WTC11 (cell line): ENCODE results near the gene LAMC1. TPM values are rescaled to one million over a fixed set of nuclear protein-coding genes. Genes with fewer than 3 reads are reported as not detected.

Experiments
- ATAC-seq: fragments of 200-7000 bp; cut with Tn5 transposase; 2 replicates; pipeline ENCODE4 v1.10.0; 2021; ENCODE audit warnings: mild to moderate bottlenecking, moderate library complexity
- CTCF ChIA-PET: fragments of 300-600 bp; sonication (Branson Sonifier 250); formaldehyde crosslinking; loops from one replicate; lab custom pipeline; 2021; ENCODE audit warnings: antibody characterized with exemption; lab: Charles Lee
- POLR2A ChIA-PET: fragments of 350-600 bp; sonication (Branson Sonifier 250); formaldehyde crosslinking; loops from one replicate; lab custom pipeline; 2021; ENCODE audit warnings: antibody characterized with exemption; lab: Charles Lee
- DNase-seq: peaks from one replicate; pipeline ENCODE4 v3.0.0; 2021; ENCODE audit warnings: low spot score
- H3K27ac Mint-ChIP-seq: 2 replicates; pipeline ENCODE4 v1.8.0; 2021; ENCODE audit warnings: mixed read lengths
- H3K27me3 Mint-ChIP-seq: 2 replicates; pipeline ENCODE4 v1.8.0; 2021; ENCODE audit warnings: low read depth, mild to moderate bottlenecking, moderate library complexity, mixed read lengths
- H3K36me3 Mint-ChIP-seq: 2 replicates; pipeline ENCODE4 v1.8.0; 2021; ENCODE audit warnings: mixed read lengths
- H3K4me1 Mint-ChIP-seq: 2 replicates; pipeline ENCODE4 v1.8.0; 2022; ENCODE audit warnings: mixed read lengths
- H3K4me3 Mint-ChIP-seq: 2 replicates; pipeline ENCODE4 v1.8.0; 2021; ENCODE audit warnings: mild to moderate bottlenecking, moderate library complexity, mixed read lengths
- H3K9me3 Mint-ChIP-seq: 2 replicates; pipeline ENCODE4 v1.8.0; 2021; ENCODE audit warnings: mixed read lengths
- ATF3 ChIP-seq: sonication (generic); formaldehyde crosslinking; conservative IDR thresholded peaks from 2 replicates; pipeline ENCODE4 v1.8.1; 2022; ENCODE audit warnings: mild to moderate bottlenecking, missing genetic modification reagents
- ATF6 ChIP-seq: sonication (generic); formaldehyde crosslinking; IDR thresholded peaks from 2 replicates; pipeline ENCODE4 v1.8.1; 2023; ENCODE audit warnings: mild to moderate bottlenecking, missing genetic modification reagents
- CDX4 ChIP-seq: fragments of 250-450 bp; sonication (Bioruptor Pico); IDR thresholded peaks from 2 replicates; pipeline ENCODE4 v1.9.0; 2021; ENCODE audit warnings: moderate library complexity, mild to moderate bottlenecking, inconsistent platforms, borderline replicate concordance
- CREB1 ChIP-seq: sonication (generic); formaldehyde crosslinking; IDR thresholded peaks from 2 replicates; pipeline ENCODE4 v1.8.0; 2023; ENCODE audit warnings: mild to moderate bottlenecking, missing genetic modification reagents
- E2F4 ChIP-seq: sonication (generic); formaldehyde crosslinking; IDR thresholded peaks from 2 replicates; pipeline ENCODE4 v1.8.1; 2022; ENCODE audit warnings: low read depth, mild to moderate bottlenecking, moderate library complexity, missing genetic modification reagents, borderline replicate concordance
- ESRRA ChIP-seq: sonication (generic); formaldehyde crosslinking; IDR thresholded peaks from 2 replicates; pipeline ENCODE4 v1.8.1; 2022; ENCODE audit warnings: mild to moderate bottlenecking, missing genetic modification reagents, borderline replicate concordance
- ETV6 ChIP-seq: sonication (generic); formaldehyde crosslinking; IDR thresholded peaks from 2 replicates; pipeline ENCODE4 v1.8.1; 2022; ENCODE audit warnings: mild to moderate bottlenecking, missing genetic modification reagents
- HMGA2 ChIP-seq: fragments of 250-450 bp; sonication (Bioruptor Pico); IDR thresholded peaks from 2 replicates; pipeline ENCODE4 v1.4.0; 2021; ENCODE audit warnings: mild to moderate bottlenecking, moderate library complexity
- JUN ChIP-seq: sonication (generic); formaldehyde crosslinking; IDR thresholded peaks from 2 replicates; pipeline ENCODE4 v1.8.0; 2023; ENCODE audit warnings: mild to moderate bottlenecking, missing genetic modification reagents
- MXD4 ChIP-seq: fragments of 250-450 bp; sonication (Bioruptor Pico); IDR thresholded peaks from 2 replicates; pipeline ENCODE4 v1.8.0; 2021; ENCODE audit warnings: mild to moderate bottlenecking, moderate library complexity, borderline replicate concordance
- MYBL2 ChIP-seq: sonication (generic); formaldehyde crosslinking; IDR thresholded peaks from 2 replicates; pipeline ENCODE4 v1.8.1; 2023; ENCODE audit warnings: mild to moderate bottlenecking, moderate library complexity, missing genetic modification reagents
- NR1H2 ChIP-seq: sonication (generic); formaldehyde crosslinking; IDR thresholded peaks from 2 replicates; pipeline ENCODE4 v1.9.0; 2021; ENCODE audit warnings: mild to moderate bottlenecking, moderate library complexity, missing genetic modification reagents
- PRRX2 ChIP-seq: fragments of 250-450 bp; sonication (Bioruptor Pico); IDR thresholded peaks from 2 replicates; pipeline ENCODE4 v1.8.0; 2021; ENCODE audit warnings: mild to moderate bottlenecking
- ZBTB43 ChIP-seq: sonication (generic); formaldehyde crosslinking; IDR thresholded peaks from 2 replicates; pipeline ENCODE4 v1.8.1; 2023; ENCODE audit warnings: mild to moderate bottlenecking, missing genetic modification reagents
- ZNF121 ChIP-seq: sonication (generic); formaldehyde crosslinking; IDR thresholded peaks from 2 replicates; pipeline ENCODE4 v1.8.0; 2023; ENCODE audit warnings: missing genetic modification reagents
- ZNF138 ChIP-seq: sonication (generic); formaldehyde crosslinking; conservative IDR thresholded peaks from 2 replicates; pipeline ENCODE4 v1.8.1; 2022; ENCODE audit warnings: mild to moderate bottlenecking, moderate library complexity, missing genetic modification reagents
- ZNF416 ChIP-seq: fragments of 250-450 bp; sonication (Bioruptor Pico); IDR thresholded peaks from 2 replicates; pipeline ENCODE4 v1.9.0; 2021; ENCODE audit warnings: mild to moderate bottlenecking, inconsistent platforms
- ZNF425 ChIP-seq: fragments of 250-450 bp; sonication (Bioruptor Pico); conservative IDR thresholded peaks from 2 replicates; pipeline ENCODE4 v1.9.0; 2021; ENCODE audit warnings: mild to moderate bottlenecking
- ZNF532 ChIP-seq: fragments of 250-450 bp; sonication (Bioruptor Pico); IDR thresholded peaks from 2 replicates; pipeline ENCODE4 v1.9.0; 2021; ENCODE audit warnings: mild to moderate bottlenecking, borderline replicate concordance
- total RNA-seq: library from RNA; stranded (reverse); gene quantifications from 3 replicates; pipeline ENCODE4 v1.2.3, GENCODE V29; 2021

The LAMC1 gene
- total RNA-seq, 1 experiment from 2014 or later: 162 TPM

- H3K4me1 Mint-ChIP-seq: no peaks in the 10 kb centered on the region
- no peak overlapping the region for H3K27ac Mint-ChIP-seq
- ChIA-PET POLR2A (no interaction called here), CTCF (interaction anchor here (0.9 kb wide), 1 partner anchor 189 kb away, joined by 3 read pairs; no protein-coding TSS in a partner anchor)
- TF ChIP-seq ZNF425 (CRISPR knock-in tag): no peak
- TF ChIP-seq ETV6: no peak
- TF ChIP-seq ZNF416 (CRISPR knock-in tag): no peak
- no peak for TF ChIP-seq ZNF532
- H3K4me3 Mint-ChIP-seq: no peak overlapping the region
- no peaks in the 10 kb centered on the region for H3K36me3 Mint-ChIP-seq
- H3K9me3 Mint-ChIP-seq: no peaks in the 10 kb centered on the region
- no peak for DNase-seq
- ATAC-seq: no peak
- H3K27me3 Mint-ChIP-seq: no peaks in the 10 kb centered on the region
Measured at GRCh38 chr1:183152180-183152579, 129.0 kb downstream of the LAMC1 start.

GRCh38 chr1:183155939-183156338 is 132.7 kb downstream of the LAMC1 start:
- H3K4me1 Mint-ChIP-seq: no peaks in the 10 kb centered on the region
- H3K36me3 Mint-ChIP-seq: no peaks in the 10 kb centered on the region
- ChIA-PET POLR2A (no interaction called here), CTCF (no interaction called here)
- H3K27me3 Mint-ChIP-seq: no peaks in the 10 kb centered on the region
- H3K4me3 Mint-ChIP-seq: no peak overlapping the region
- H3K9me3 Mint-ChIP-seq: no peaks in the 10 kb centered on the region
- TF ChIP-seq MYBL2 (CRISPR knock-in tag): no peak
- TF ChIP-seq ZNF121 (CRISPR knock-in tag): no peak
- TF ChIP-seq ATF3 (CRISPR knock-in tag): no peak
- TF ChIP-seq ATF6 (CRISPR knock-in tag): no peak
- no peak for TF ChIP-seq JUN (CRISPR knock-in tag)
- no peak for TF ChIP-seq CDX4 (CRISPR knock-in tag)
- no peak for TF ChIP-seq NR1H2 (CRISPR knock-in tag)
- TF ChIP-seq HMGA2 (CRISPR knock-in tag): no peak
- DNase-seq: no peak
- ATAC-seq: no peak
- H3K27ac Mint-ChIP-seq: no peak overlapping the region

- H3K9me3 Mint-ChIP-seq: no peaks in the 10 kb centered on the region
- no peaks in the 10 kb centered on the region for H3K36me3 Mint-ChIP-seq
- peaks cover 8% of the 10 kb centered on the region for H3K4me1 Mint-ChIP-seq
- ChIA-PET CTCF (interaction anchor here (1.0 kb wide), 1 partner anchor 75 kb away, joined by 3 read pairs; no protein-coding TSS in a partner anchor), POLR2A (no interaction called here)
- H3K27ac Mint-ChIP-seq: no peak overlapping the region
- DNase-seq (no peak), ATAC-seq (peak; percentile 38)
- H3K4me3 Mint-ChIP-seq: no peak overlapping the region
- H3K27me3 Mint-ChIP-seq: no peaks in the 10 kb centered on the region
- TF ChIP-seq PRRX2 (no peak), MXD4 (CRISPR knock-in tag) (no peak), E2F4 (CRISPR knock-in tag) (no peak), CDX4 (CRISPR knock-in tag) (no peak), CREB1 (CRISPR knock-in tag) (no peak), ESRRA (CRISPR knock-in tag) (no peak), ZNF138 (CRISPR knock-in tag) (no peak), ZBTB43 (no peak)
Measured at GRCh38 chr1:183159960-183160359, 136.7 kb downstream of the LAMC1 start.
